SK-N-SH (cell line): ENCODE measurements around the gene KCNC2. TPM values are rescaled to one million over a fixed set of nuclear protein-coding genes. Genes with fewer than 3 reads are reported as not detected.

Source experiments
- CTCF ChIA-PET: fragments of 300-600, 350-600 bp; formaldehyde crosslinking; extraction: SDS; loops from one replicate; lab custom pipeline; 2021; lab: Yijun Ruan, JAX
- POLR2A ChIA-PET: fragments of 350-600 bp; sonication (Branson Sonifier 250); formaldehyde crosslinking; extraction: SDS; loops from one replicate; lab custom pipeline; 2020; ENCODE audit warnings: antibody characterized with exemption, inconsistent platforms; lab: Yijun Ruan, JAX
- DNase-seq: peaks from one replicate; pipeline ENCODE4 v3.0.0; 2012
- H2AFZ ChIP-seq: fragments of 200-600 bp; sonication (generic); 2 replicates; pipeline ENCODE4 v1.8.1; 2016; ENCODE audit warnings: antibody characterized with exemption, mild to moderate bottlenecking, low read depth
- H3F3A ChIP-seq: fragments of 200-600 bp; sonication (generic); replicated peaks from 2 replicates; pipeline ENCODE3; 2016; ENCODE audit warnings: antibody characterized with exemption, mild to moderate bottlenecking; ENCODE audit not compliant: insufficient read depth
- H3K27ac ChIP-seq, 2 experiments: fragments of 200-500 bp in 1 of 2; fragments of 200-600 bp in 1 of 2; sonication (Bioruptor generic) in 1 of 2; sonication (generic), shearing (Covaris generic) in 1 of 2; 2 replicates each; pipeline versions ENCODE4 v1.5.1 to v1.6.1; 2014 to 2016; ENCODE audit warnings: low read depth in 2 of 2, inconsistent platforms in 1 of 2, low read length in 1 of 2, mild to moderate bottlenecking in 1 of 2, mixed read lengths in 1 of 2
- H3K27me3 ChIP-seq: fragments of 200-600 bp; sonication (generic), shearing (Covaris generic); 2 replicates; pipeline ENCODE4 v1.6.1; 2016; ENCODE audit warnings: mixed run types; ENCODE audit not compliant: insufficient read depth
- H3K36me3 ChIP-seq, 2 experiments: fragments of 200-500 bp in 1 of 2; fragments of 200-600 bp in 1 of 2; sonication (Bioruptor generic) in 1 of 2; sonication (generic) in 1 of 2; replicated peaks in 1 of 2; 2 replicates each; pipeline versions ENCODE3 to v1.5.1; 2014 to 2016; ENCODE audit warnings: low read length in 1 of 2, mild to moderate bottlenecking in 1 of 2; ENCODE audit not compliant: insufficient read depth in 2 of 2, control insufficient read depth in 1 of 2
- H3K4me1 ChIP-seq, 2 experiments: fragments of 200-500 bp in 1 of 2; fragments of 200-600 bp in 1 of 2; sonication (Bioruptor generic) in 1 of 2; sonication (generic), shearing (Covaris generic) in 1 of 2; 2 replicates each; pipeline versions ENCODE4 v1.5.1 to v1.6.1; 2014 to 2016; ENCODE audit warnings: low read depth in 1 of 2, low read length in 1 of 2, mixed run types in 1 of 2; ENCODE audit not compliant: insufficient read depth in 2 of 2, control insufficient read depth in 1 of 2
- H3K4me2 ChIP-seq: fragments of 200-600 bp; sonication (generic), shearing (Covaris generic); 2 replicates; pipeline ENCODE4 v1.6.1; 2017; ENCODE audit warnings: mixed run types
- H3K4me3 ChIP-seq, 2 experiments: fragments of 200-500 bp in 1 of 2; fragments of 200-600 bp in 1 of 2; sonication (Bioruptor generic) in 1 of 2; sonication (generic), shearing (Covaris generic) in 1 of 2; 2 replicates each; pipeline versions ENCODE4 v1.5.1 to v1.8.1; 2014 to 2016; ENCODE audit warnings: low read depth in 2 of 2, inconsistent platforms in 1 of 2, low read length in 1 of 2, mild to moderate bottlenecking in 1 of 2, mixed read lengths in 1 of 2, moderate library complexity in 1 of 2
- H3K79me2 ChIP-seq: fragments of 200-600 bp; sonication (generic); 2 replicates; pipeline ENCODE4 v1.8.1; 2017; ENCODE audit warnings: mild to moderate bottlenecking; ENCODE audit not compliant: insufficient read depth
- H3K9ac ChIP-seq: fragments of 200-600 bp; sonication (generic); 2 replicates; pipeline ENCODE4 v1.6.1; 2017; ENCODE audit warnings: mixed run types
- H3K9me2 ChIP-seq: fragments of 200-600 bp; sonication (generic); 2 replicates; pipeline ENCODE4 v1.6.1; 2017; ENCODE audit warnings: mixed run types
- H3K9me3 ChIP-seq: fragments of 200-600 bp; sonication (generic); 2 replicates; pipeline ENCODE4 v1.6.1; 2017; ENCODE audit warnings: mixed run types, mild to moderate bottlenecking, moderate library complexity
- H4K20me1 ChIP-seq: fragments of 200-600 bp; sonication (generic); 2 replicates; pipeline ENCODE4 v1.6.1; 2017; ENCODE audit warnings: mild to moderate bottlenecking, mixed run types; ENCODE audit not compliant: insufficient read depth
- CHD2 ChIP-seq: fragments of 150-350 bp; IDR thresholded peaks from 2 replicates; pipeline ENCODE4 v1.6.1; 2018; ENCODE audit warnings: low read length; ENCODE audit not compliant: partially characterized antibody
- FOXJ3 ChIP-seq: sonication (generic); formaldehyde crosslinking; IDR thresholded peaks from 2 replicates; pipeline ENCODE4 v1.5.1; 2020; ENCODE audit warnings: mild to moderate bottlenecking, missing genetic modification reagents
- JUND ChIP-seq: IDR thresholded peaks from 2 replicates; pipeline ENCODE4 v1.4.0; 2012
- MAX ChIP-seq: IDR thresholded peaks from 2 replicates; pipeline ENCODE4 v1.4.0; 2012; ENCODE audit warnings: low read depth
- MEF2A ChIP-seq: IDR thresholded peaks from 2 replicates; pipeline ENCODE4 v1.4.0; 2012; ENCODE audit warnings: low read depth, borderline replicate concordance
- NRF1 ChIP-seq: IDR thresholded peaks from 2 replicates; pipeline ENCODE4 v1.6.1; 2012; ENCODE audit warnings: low read depth, mild to moderate bottlenecking, low read length
- PBX3 ChIP-seq: IDR thresholded peaks from 2 replicates; pipeline ENCODE4; 2012
- REST ChIP-seq: IDR thresholded peaks from 2 replicates; pipeline ENCODE4 v1.6.1; 2012; ENCODE audit warnings: mild to moderate bottlenecking, low read depth, low read length, moderate library complexity
- SIN3A ChIP-seq: IDR thresholded peaks from 2 replicates; pipeline ENCODE4 v1.6.1; 2012; ENCODE audit warnings: low read depth, mild to moderate bottlenecking, low read length, moderate library complexity, borderline replicate concordance
- TAF1 ChIP-seq: IDR thresholded peaks from 2 replicates; pipeline ENCODE4 v1.6.1; 2012; ENCODE audit warnings: low read depth, mild to moderate bottlenecking, low read length, moderate library complexity, borderline replicate concordance
- TCF12 ChIP-seq: IDR thresholded peaks from 2 replicates; pipeline ENCODE4 v1.4.0; 2012
- WGBS: methylation state at CpG from one replicate; pipeline ENCODE4 v1.1.6; 2017; ENCODE audit warnings: low lambda C conversion rate; 5-methylcytosine and 5-hydroxymethylcytosine counted together
- polyA plus RNA-seq, 3 experiments: library from polyadenylated mRNA; depleted of rRNA; stranded (reverse); fragments of >200 nt; gene quantifications; 2 replicates each; pipeline ENCODE4 v1.2.3, GENCODE V29; 2012

Gene KCNC2
- polyA plus RNA-seq, 1 of the 3 experiments (the other 2 are of a cell fraction), result not detected

GRCh38 chr12:75011120-75011519 is 198.5 kb downstream of the KCNC2 start (continued):
- TF ChIP-seq FOXJ3 (CRISPR knock-in tag), result no peak
- TF ChIP-seq, all 33 proteins: peak for 0

GRCh38 chr12:75007133-75007532 is 202.5 kb downstream of the KCNC2 start:
- Histone ChIP-seq H4K20me1 (no peaks in the 10 kb centered on the region), H3K9ac (no peak overlapping the region), H3K79me2 (no peaks in the 10 kb centered on the region), H3K27me3 (no peaks in the 10 kb centered on the region), H3K9me2 (peaks cover 3% of the 10 kb centered on the region; the same call in 1 of the 2 replicates), H2AFZ (no peak overlapping the region), H3K27ac (no peak overlapping the region), H3K4me2 (no peak overlapping the region), H3K4me1 (no peaks in the 10 kb centered on the region), H3F3A (no peaks in the 10 kb centered on the region), H3K36me3 (no peaks in the 10 kb centered on the region), H3K4me3 (no peak overlapping the region), H3K9me3 (no peaks in the 10 kb centered on the region)
- WGBS, result 28% methylated on average over 2 of the region's 2 CpGs
- TF ChIP-seq NRF1 (no peak), PBX3 (no peak), TCF12 (no peak)
- CTCF ChIA-PET, result no interaction called here
- POLR2A ChIA-PET, result no interaction called here
- no peak for DNase-seq

- Histone ChIP-seq H3K9me2 (no peaks in the 10 kb centered on the region), H3K36me3 (no peaks in the 10 kb centered on the region), H3K4me2 (no peak overlapping the region), H3K9ac (no peak overlapping the region), H2AFZ (no peak overlapping the region), H3F3A (no peaks in the 10 kb centered on the region), H3K27ac (no peak overlapping the region), H3K79me2 (no peaks in the 10 kb centered on the region), H3K9me3 (no peaks in the 10 kb centered on the region), H4K20me1 (no peaks in the 10 kb centered on the region), H3K4me1 (no peaks in the 10 kb centered on the region), H3K4me3 (no peak overlapping the region), H3K27me3 (no peaks in the 10 kb centered on the region)
- WGBS, result 1% methylated on average over 2 of the region's 2 CpGs
- no peak for DNase-seq
- POLR2A ChIA-PET, result interaction anchor here (0.6 kb wide), 1 partner anchor 234 kb away, joined by 3 read pairs; no protein-coding TSS in a partner anchor
- TF ChIP-seq MEF2A (no peak), CHD2 (no peak), TAF1 (no peak), REST (no peak), SIN3A (no peak), PBX3 (no peak), MAX (no peak), JUND (no peak)
- CTCF ChIA-PET, result no interaction called here
Observed at GRCh38 chr12:75000120-75000519, 209.5 kb downstream of the KCNC2 start.
